Progenitor cell of endocrine pancreas (in vitro differentiated cells): ENCODE measurements around the gene MRPS2. TPM values are rescaled to one million over a fixed set of nuclear protein-coding genes. Genes with fewer than 3 reads are reported as not detected.

ENCODE experiments used
- DNase-seq: peaks from one replicate; pipeline ENCODE4 v3.0.0; 2021; ENCODE audit warnings: low spot score; ENCODE audit not compliant: unreplicated experiment
- H3K27ac Mint-ChIP-seq: 2 replicates; pipeline ENCODE4 v1.8.0; 2021; ENCODE audit warnings: mild to moderate bottlenecking, moderate library complexity, mixed read lengths
- H3K27me3 Mint-ChIP-seq: 2 replicates; pipeline ENCODE4 v1.8.0; 2021; ENCODE audit warnings: mixed read lengths
- H3K36me3 Mint-ChIP-seq: 2 replicates; pipeline ENCODE4 v1.8.0; 2022; ENCODE audit warnings: mixed read lengths; ENCODE audit not compliant: insufficient read depth
- H3K4me1 Mint-ChIP-seq: 2 replicates; pipeline ENCODE4 v1.8.0; 2021; ENCODE audit warnings: low read depth, mixed read lengths
- H3K4me3 Mint-ChIP-seq: 2 replicates; pipeline ENCODE4 v1.8.0; 2021; ENCODE audit warnings: low read depth, mild to moderate bottlenecking, moderate library complexity, mixed read lengths
- H3K9me3 Mint-ChIP-seq: 2 replicates; pipeline ENCODE4 v1.8.0; 2021; ENCODE audit warnings: low read depth, mixed read lengths
- CTCF ChIP-seq: fragments of 200-600 bp; sonication (generic); IDR thresholded peaks from one replicate; pipeline ENCODE4 v1.5.0; 2021; ENCODE audit warnings: antibody characterized with exemption, mild to moderate bottlenecking; ENCODE audit not compliant: unreplicated experiment
- total RNA-seq: library from RNA; stranded (reverse); gene quantifications from 2 replicates; pipeline ENCODE4 v1.2.1, GENCODE V29; 2021

The MRPS2 gene
- total RNA-seq, 1 donor from 2014 or later = 40.0 TPM

- Mint-ChIP-seq H3K4me1 (no peaks in the 10 kb centered on the region), H3K27me3 (peaks cover 4% of the 10 kb centered on the region), H3K36me3 (no peaks in the 10 kb centered on the region), H3K9me3 (no peaks in the 10 kb centered on the region), H3K27ac (no peak overlapping the region), H3K4me3 (no peak overlapping the region)
- no peak for TF ChIP-seq CTCF
- no peak for DNase-seq
Observed at GRCh38 chr9:135550344-135550918, 49.9 kb downstream of the MRPS2 start.

- Mint-ChIP-seq H3K9me3 (no peaks in the 10 kb centered on the region), H3K4me3 (no peak overlapping the region), H3K27ac (no peak overlapping the region), H3K4me1 (no peaks in the 10 kb centered on the region), H3K36me3 (no peaks in the 10 kb centered on the region), H3K27me3 (peaks cover 7% of the 10 kb centered on the region)
- no peak for DNase-seq
- TF ChIP-seq CTCF = no peak
Observed at GRCh38 chr9:135551031-135551430, 50.5 kb downstream of the MRPS2 start.

- no peaks in the 10 kb centered on the region for H3K4me1 Mint-ChIP-seq
- no peak for TF ChIP-seq CTCF
- no peak overlapping the region for H3K4me3 Mint-ChIP-seq
- H3K36me3 Mint-ChIP-seq = no peaks in the 10 kb centered on the region
- no peaks in the 10 kb centered on the region for H3K9me3 Mint-ChIP-seq
- peaks cover 7% of the 10 kb centered on the region for H3K27me3 Mint-ChIP-seq
- H3K27ac Mint-ChIP-seq = no peak overlapping the region
- DNase-seq = no peak
Observed at GRCh38 chr9:135551456-135551855, 51.0 kb downstream of the MRPS2 start.

- no peak for TF ChIP-seq CTCF
- H3K4me3 Mint-ChIP-seq = no peak overlapping the region
- no peak overlapping the region for H3K27ac Mint-ChIP-seq
- no peaks in the 10 kb centered on the region for H3K9me3 Mint-ChIP-seq
- H3K4me1 Mint-ChIP-seq = no peaks in the 10 kb centered on the region
- no peaks in the 10 kb centered on the region for H3K36me3 Mint-ChIP-seq
- H3K27me3 Mint-ChIP-seq = peaks cover 7% of the 10 kb centered on the region
- DNase-seq = no peak
Observed at GRCh38 chr9:135552021-135552697, 51.7 kb downstream of the MRPS2 start.

GRCh38 chr9:135552698-135553171 is 52.3 kb downstream of the MRPS2 start:
- DNase-seq = no peak
- Mint-ChIP-seq H3K36me3 (no peaks in the 10 kb centered on the region), H3K27me3 (peaks cover 7% of the 10 kb centered on the region), H3K4me3 (no peak overlapping the region), H3K4me1 (no peaks in the 10 kb centered on the region), H3K27ac (no peak overlapping the region), H3K9me3 (no peaks in the 10 kb centered on the region)
- no peak for TF ChIP-seq CTCF

Other genes with a start within 250 kb of the MRPS2 start
- 48.3 and 50.2 TPM in 2 replicates for gene PPP1R26, start 20.9 kb upstream of the MRPS2 start, total RNA-seq
- gene LCN1, start 20.8 kb downstream of the MRPS2 start, total RNA-seq = not detected in 2 replicates
- not detected in 2 replicates for gene OBP2A, start 45.4 kb downstream of the MRPS2 start, total RNA-seq
- not detected in 2 replicates for gene PAEP, start 61.1 kb downstream of the MRPS2 start, total RNA-seq
- gene GLT6D1, start 138.9 kb downstream of the MRPS2 start, total RNA-seq = not detected in 2 replicates
- gene LCN9, start 162.6 kb downstream of the MRPS2 start, total RNA-seq = 0.57 and 1.5 TPM in 2 replicates
- gene SOHLH1, start 198.8 kb downstream of the MRPS2 start, total RNA-seq = not detected in 2 replicates
- 0.16 TPM in 1 of 2 replicates, not detected in the other for gene KCNT1, start 201.5 kb downstream of the MRPS2 start, total RNA-seq